ENCODE measurements around the gene NELL1.

DNA sequence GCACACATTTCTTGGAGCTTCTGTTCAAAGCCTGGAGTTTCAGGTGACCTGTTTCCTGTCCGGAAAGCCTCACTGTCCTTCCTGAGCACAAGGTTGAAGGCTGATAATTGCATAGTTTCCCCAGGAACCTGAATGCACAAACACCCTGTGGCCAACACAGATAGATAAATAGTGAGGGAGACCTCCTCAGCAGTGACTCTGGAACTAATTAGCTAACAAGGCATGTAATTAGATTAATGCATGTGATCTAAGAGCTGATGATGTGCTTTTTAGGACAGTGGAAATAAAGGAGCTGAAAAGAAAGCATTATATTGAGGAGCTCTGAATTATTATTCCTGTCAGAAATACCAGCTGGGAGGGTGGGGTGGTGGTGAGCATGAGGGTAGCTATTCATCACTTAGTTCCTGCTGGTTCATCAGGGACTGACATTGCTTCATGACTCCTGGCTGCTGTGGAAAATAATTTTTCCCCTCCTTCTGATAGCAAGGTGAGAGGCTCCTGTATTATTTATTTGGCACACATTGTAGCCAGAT, 101.1 kb downstream of the NELL1 start:
- TF ChIP-seq, protein P1, sequence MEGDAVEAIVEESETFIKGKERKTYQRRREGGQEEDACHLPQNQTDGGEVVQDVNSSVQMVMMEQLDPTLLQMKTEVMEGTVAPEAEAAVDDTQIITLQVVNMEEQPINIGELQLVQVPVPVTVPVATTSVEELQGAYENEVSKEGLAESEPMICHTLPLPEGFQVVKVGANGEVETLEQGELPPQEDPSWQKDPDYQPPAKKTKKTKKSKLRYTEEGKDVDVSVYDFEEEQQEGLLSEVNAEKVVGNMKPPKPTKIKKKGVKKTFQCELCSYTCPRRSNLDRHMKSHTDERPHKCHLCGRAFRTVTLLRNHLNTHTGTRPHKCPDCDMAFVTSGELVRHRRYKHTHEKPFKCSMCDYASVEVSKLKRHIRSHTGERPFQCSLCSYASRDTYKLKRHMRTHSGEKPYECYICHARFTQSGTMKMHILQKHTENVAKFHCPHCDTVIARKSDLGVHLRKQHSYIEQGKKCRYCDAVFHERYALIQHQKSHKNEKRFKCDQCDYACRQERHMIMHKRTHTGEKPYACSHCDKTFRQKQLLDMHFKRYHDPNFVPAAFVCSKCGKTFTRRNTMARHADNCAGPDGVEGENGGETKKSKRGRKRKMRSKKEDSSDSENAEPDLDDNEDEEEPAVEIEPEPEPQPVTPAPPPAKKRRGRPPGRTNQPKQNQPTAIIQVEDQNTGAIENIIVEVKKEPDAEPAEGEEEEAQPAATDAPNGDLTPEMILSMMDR (conservative IDR thresholded peaks at IDR 0.05; ENCODE audit: low read length) = no peak
- no peak for TF ChIP-seq EZH2phosphoT487 (IDR thresholded peaks at IDR 0.05; ENCODE audit: borderline replicate concordance)
